Inflammatory macrophage (primary cell): ENCODE results near the gene TLL2.

Experiments
- DNase-seq, 2 donors: peaks; one replicate each; pipeline ENCODE4 v3.0.0-alpha.2; 2020 to 2022

The TLL2 gene

GRCh38 chr10:96505150-96506136 lies 8.3 kb downstream of the TLL2 start:
- DNase-seq, result no peak

- no peak for DNase-seq
These were observed 11.0 kb downstream of the TLL2 start for GRCh38 chr10:96502561-96503282.

GRCh38 chr10:96501985-96502384 lies 11.7 kb downstream of the TLL2 start:
- no peak for DNase-seq

- DNase-seq, result no peak
These were observed 13.2 kb downstream of the TLL2 start for GRCh38 chr10:96500519-96500918.

GRCh38 chr10:96500050-96500449 lies 13.7 kb downstream of the TLL2 start:
- no peak for DNase-seq

- DNase-seq, result no peak
These were observed 16.3 kb downstream of the TLL2 start for GRCh38 chr10:96497391-96497790.

GRCh38 chr10:96496281-96496925 lies 17.3 kb downstream of the TLL2 start:
- peak in 1 of 2 donors; percentile 12 for DNase-seq

GRCh38 chr10:96495544-96495943 lies 18.2 kb downstream of the TLL2 start:
- DNase-seq, result no peak

- DNase-seq, result no peak
These were observed 19.0 kb downstream of the TLL2 start for GRCh38 chr10:96494694-96495093.

- no peak for DNase-seq
These were observed 19.7 kb downstream of the TLL2 start for GRCh38 chr10:96493871-96494525.

GRCh38 chr10:96493254-96493653 lies 20.5 kb downstream of the TLL2 start:
- no peak for DNase-seq

- no peak for DNase-seq
These were observed 22.4 kb downstream of the TLL2 start for GRCh38 chr10:96491303-96491702.

GRCh38 chr10:96488161-96488935 lies 25.4 kb downstream of the TLL2 start:
- no peak for DNase-seq

- DNase-seq, result no peak
These were observed 30.7 kb downstream of the TLL2 start for GRCh38 chr10:96482815-96483588.

- DNase-seq, result no peak
These were observed 35.4 kb downstream of the TLL2 start for GRCh38 chr10:96478355-96478754.

GRCh38 chr10:96473866-96474265 lies 39.9 kb downstream of the TLL2 start:
- no peak for DNase-seq

GRCh38 chr10:96470116-96470743 lies 43.5 kb downstream of the TLL2 start:
- peak in 1 of 2 donors; percentile 22 for DNase-seq

- no peak for DNase-seq
These were observed 44.9 kb downstream of the TLL2 start for GRCh38 chr10:96468845-96469244.

GRCh38 chr10:96465599-96465998 lies 48.1 kb downstream of the TLL2 start:
- DNase-seq, result no peak

GRCh38 chr10:96463562-96463961 lies 50.2 kb downstream of the TLL2 start:
- DNase-seq, result no peak
